T-helper 17 cell (primary cell): Measurements from ENCODE around the gene TRIM13. TPM values are rescaled to one million over a fixed set of nuclear protein-coding genes. Genes with fewer than 3 reads are reported as not detected.
"Not testable (repeated sequence)": the region's sequence is repeated elsewhere in the genome, so short reads cannot be mapped to it uniquely, and the experiment has no call there.

Experiments used
- ATAC-seq: fragments of 150-1000 bp; cut with Tn5 transposase; 2 replicates; pipeline ENCODE4 v1.10.0; 2021; ENCODE audit warnings: mild to moderate bottlenecking, moderate library complexity
- DNase-seq, 3 donors: peaks; one replicate each; pipeline versions ENCODE4 v3.0.0 to v3.0.0-alpha.2; 2020 to 2021
- H3K9me3 ChIP-seq: one replicate; pipeline ENCODE4 v1.7.0; 2013; ENCODE audit warnings: low read length, mild to moderate bottlenecking; ENCODE audit not compliant: control insufficient read depth, poor library complexity, severe bottlenecking
- H3K27ac Mint-ChIP-seq: one replicate; pipeline ENCODE4 v1.8.0; 2022; ENCODE audit warnings: mild to moderate bottlenecking, moderate library complexity, mixed read lengths
- H3K27me3 Mint-ChIP-seq: one replicate; pipeline ENCODE4 v1.8.0; 2022; ENCODE audit warnings: mixed read lengths
- H3K36me3 Mint-ChIP-seq: one replicate; pipeline ENCODE4 v1.8.0; 2022; ENCODE audit warnings: low read depth, mixed read lengths
- H3K4me1 Mint-ChIP-seq: one replicate; pipeline ENCODE4 v1.8.0; 2022; ENCODE audit warnings: mild to moderate bottlenecking, mixed read lengths
- H3K4me3 Mint-ChIP-seq: one replicate; pipeline ENCODE4 v1.8.0; 2022; ENCODE audit warnings: mild to moderate bottlenecking, moderate library complexity, mixed read lengths
- total RNA-seq, 4 donors: library from RNA in 2 of 4; stranded (reverse) in 2 of 4; gene quantifications; one replicate each; pipeline ENCODE4 v1.2.3 and lab custom pipeline; 2022 to 2026

The TRIM13 gene
- total RNA-seq, 2 donors from 2014 or later: 18.5 to 27.5 TPM

DNA sequence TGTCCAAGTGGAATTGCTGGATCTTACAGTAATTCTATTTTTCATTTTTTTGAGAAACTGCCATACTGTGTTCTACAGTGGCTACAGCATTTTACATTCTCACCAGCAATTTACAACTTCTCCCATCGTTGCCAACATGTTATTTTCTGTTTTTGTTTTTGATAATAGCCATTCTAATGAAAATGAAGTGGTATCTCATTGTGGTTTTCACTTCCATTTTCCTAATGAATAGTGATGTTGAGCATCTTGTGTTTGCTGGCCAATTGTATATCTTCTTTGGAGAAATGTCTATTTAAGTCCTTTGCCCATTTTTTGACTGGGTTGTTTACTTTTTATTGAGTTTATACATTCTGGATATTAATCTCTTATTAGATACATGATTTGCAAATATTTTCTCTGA is 57.0 kb downstream of the TRIM13 start:
- Mint-ChIP-seq H3K4me1 (peaks cover 17% of the 10 kb centered on the region), H3K4me3 (no peak overlapping the region), H3K27me3 (no peaks in the 10 kb centered on the region), H3K27ac (peak overlapping the region; percentile 41), H3K36me3 (no peaks in the 10 kb centered on the region)
- DNase-seq (no peak), ATAC-seq (no peak)
- H3K9me3 ChIP-seq: no peaks in the 10 kb centered on the region

DNA sequence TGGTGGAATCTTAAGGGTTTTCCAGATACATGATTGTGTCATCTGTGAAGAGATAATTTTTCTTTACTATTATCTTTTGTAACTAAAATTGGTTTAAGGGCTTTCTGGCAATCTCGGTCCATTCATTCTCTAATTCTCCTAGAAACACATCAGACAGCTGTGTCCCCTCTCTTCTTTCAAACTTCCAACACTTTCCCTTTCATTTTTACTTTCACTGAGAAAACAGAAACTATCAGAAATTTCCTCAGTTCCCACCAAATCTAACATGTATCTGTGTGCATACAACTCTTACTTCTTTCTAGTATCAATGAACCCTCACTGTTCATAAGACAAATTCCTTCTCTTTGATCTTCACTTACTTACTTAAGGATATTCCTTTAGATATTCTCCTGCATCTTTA is 58.6 kb downstream of the TRIM13 start:
- Mint-ChIP-seq H3K27me3 (no peaks in the 10 kb centered on the region), H3K36me3 (no peaks in the 10 kb centered on the region)

DNA sequence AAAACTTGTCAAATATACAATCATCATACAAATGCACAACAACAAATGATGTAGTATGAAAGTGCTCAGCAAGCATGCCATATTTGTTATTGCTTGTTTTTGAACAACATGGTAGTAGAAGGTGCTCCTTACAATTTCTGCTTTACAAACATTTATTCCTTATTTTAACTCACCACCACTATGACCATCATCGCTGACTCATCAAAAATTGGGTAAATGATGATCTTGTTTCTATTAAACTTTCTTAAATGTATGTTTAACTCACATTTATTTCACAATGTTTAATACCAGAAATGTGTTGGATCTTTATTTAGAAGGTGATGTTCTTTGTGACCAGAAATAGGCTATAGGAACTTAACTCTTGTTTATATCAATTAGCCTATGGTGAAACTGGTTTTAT is 63.9 kb downstream of the TRIM13 start:
- DNase-seq (no peak), ATAC-seq (no peak)
- peaks cover 10% of the 10 kb centered on the region for H3K4me1 Mint-ChIP-seq
- H3K9me3 ChIP-seq: no peaks in the 10 kb centered on the region
- H3K27ac Mint-ChIP-seq: peak overlapping the region; percentile 32
- no peaks in the 10 kb centered on the region for H3K27me3 Mint-ChIP-seq
- H3K4me3 Mint-ChIP-seq: no peak overlapping the region
- H3K36me3 Mint-ChIP-seq: no peaks in the 10 kb centered on the region

More for the DNA sequence above, 58.6 kb downstream of the TRIM13 start:
- H3K27ac Mint-ChIP-seq: peak overlapping the region; percentile 41
- H3K4me1 Mint-ChIP-seq: peaks cover 19% of the 10 kb centered on the region
- H3K4me3 Mint-ChIP-seq: no peak overlapping the region
- ATAC-seq (no peak), DNase-seq (no peak)
- no peaks in the 10 kb centered on the region for H3K9me3 ChIP-seq

DNA sequence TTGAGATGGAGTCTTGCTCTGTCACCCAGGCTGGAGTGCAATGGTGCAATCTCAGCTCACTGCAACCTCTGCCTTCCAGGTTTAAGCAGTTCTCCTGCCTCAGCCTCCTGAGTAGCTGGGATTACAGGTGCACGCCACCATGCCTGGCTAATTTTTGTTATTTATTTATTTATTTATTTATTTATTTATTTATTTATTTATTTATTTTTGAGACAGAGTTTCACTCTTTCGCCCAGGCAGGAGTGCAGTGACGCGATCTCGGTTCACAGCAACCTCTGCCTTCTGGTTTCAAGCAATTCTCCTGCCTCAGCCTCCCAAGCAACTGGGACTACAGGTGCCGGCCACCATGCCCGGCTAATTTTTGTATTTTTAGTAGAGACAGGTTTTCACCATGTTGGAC is 65.5 kb downstream of the TRIM13 start:
- not testable (repeated sequence) for H3K4me1 Mint-ChIP-seq, H3K9me3 ChIP-seq, H3K36me3 Mint-ChIP-seq, ATAC-seq, H3K27me3 Mint-ChIP-seq, DNase-seq, H3K27ac Mint-ChIP-seq, H3K4me3 Mint-ChIP-seq

DNA sequence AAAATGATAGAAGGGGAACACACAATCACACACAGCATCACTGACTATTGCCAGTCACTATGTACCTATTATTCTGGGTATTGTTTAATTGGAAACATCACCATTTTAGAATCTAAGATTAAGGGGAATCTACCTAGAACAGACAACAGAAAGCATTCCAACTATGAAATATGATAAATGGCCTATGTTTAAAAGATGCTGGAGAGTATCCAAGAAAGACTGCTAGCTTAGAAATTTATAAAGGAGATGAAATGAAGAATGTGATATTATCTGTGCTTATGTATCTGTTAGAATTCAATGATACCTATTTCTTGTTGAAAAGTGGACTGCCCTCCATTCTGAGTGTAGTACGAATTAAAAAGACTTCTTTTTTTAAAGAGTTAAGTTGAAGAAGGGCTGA is 68.9 kb downstream of the TRIM13 start:
- Mint-ChIP-seq H3K4me3 (no peak overlapping the region), H3K27me3 (no peaks in the 10 kb centered on the region), H3K4me1 (peaks cover 3% of the 10 kb centered on the region), H3K36me3 (no peaks in the 10 kb centered on the region), H3K27ac (peak overlapping the region; percentile 71)
- no peaks in the 10 kb centered on the region for H3K9me3 ChIP-seq
- ATAC-seq (no peak), DNase-seq (no peak)

Other genes starting within 250 kb of the TRIM13 start
- gene KPNA3, start 204.4 kb upstream of the TRIM13 start, total RNA-seq: 10 to 100 TPM; 19.1 to 25.1 TPM
- gene SPRYD7, start 60.7 kb upstream of the TRIM13 start, total RNA-seq: 1 to 10 TPM in 1 of 2 donors, under 1 TPM in 1; 0.99 to 3.0 TPM
- gene KCNRG, start 18.4 kb downstream of the TRIM13 start, total RNA-seq: under 1 TPM; 0.60 to 0.91 TPM